Endodermal cell (in vitro differentiated cells): ENCODE measurements around the gene ASIC4. TPM values are rescaled to one million over a fixed set of nuclear protein-coding genes. Genes with fewer than 3 reads are reported as not detected.

ENCODE experiments used
- DNase-seq: peaks from one replicate; pipeline ENCODE4 v3.0.0-alpha.2; 2017
- H3K27ac ChIP-seq: 2 replicates; pipeline ENCODE4 v1.5.1; 2013; ENCODE audit warnings: mild to moderate bottlenecking, low read depth, low read length, moderate library complexity
- H3K27me3 ChIP-seq: 2 replicates; pipeline ENCODE4 v1.6.1; 2013; ENCODE audit warnings: mild to moderate bottlenecking, low read length, moderate library complexity; ENCODE audit not compliant: insufficient read depth, control insufficient read depth, poor library complexity, severe bottlenecking
- H3K36me3 ChIP-seq: 2 replicates; pipeline ENCODE4 v1.7.0; 2013; ENCODE audit warnings: mild to moderate bottlenecking, low read length, moderate library complexity; ENCODE audit not compliant: control insufficient read depth, insufficient read depth
- H3K4me1 ChIP-seq: one replicate; pipeline ENCODE4 v1.7.0; 2013; ENCODE audit warnings: low read length; ENCODE audit not compliant: control insufficient read depth, insufficient read depth
- H3K4me3 ChIP-seq: 2 replicates; pipeline ENCODE4 v1.5.1; 2013; ENCODE audit warnings: mild to moderate bottlenecking, low read length, moderate library complexity
- H3K9ac ChIP-seq: 2 replicates; pipeline ENCODE4 v1.6.1; 2013; ENCODE audit warnings: mild to moderate bottlenecking, low read length, moderate library complexity; ENCODE audit not compliant: poor library complexity, severe bottlenecking; ENCODE audit errors: extremely low read depth
- H3K9me3 ChIP-seq: 2 replicates; pipeline ENCODE4 v1.6.1; 2013; ENCODE audit warnings: mild to moderate bottlenecking, low read length, moderate library complexity; ENCODE audit not compliant: control insufficient read depth
- H3K27ac Mint-ChIP-seq: 2 replicates; pipeline ENCODE4 v1.8.0; 2020; ENCODE audit warnings: mixed read lengths
- H3K27me3 Mint-ChIP-seq: 2 replicates; pipeline ENCODE4 v1.8.0; 2021; ENCODE audit warnings: mild to moderate bottlenecking, mixed read lengths; ENCODE audit not compliant: insufficient read depth
- H3K36me3 Mint-ChIP-seq: 2 replicates; pipeline ENCODE4 v1.8.0; 2020; ENCODE audit warnings: low read depth, mixed read lengths
- H3K4me1 Mint-ChIP-seq: 2 replicates; pipeline ENCODE4 v1.8.0; 2020; ENCODE audit warnings: mixed read lengths
- H3K4me3 Mint-ChIP-seq: 2 replicates; pipeline ENCODE4 v1.8.0; 2020; ENCODE audit warnings: mild to moderate bottlenecking, moderate library complexity, mixed read lengths
- H3K9me3 Mint-ChIP-seq: 2 replicates; pipeline ENCODE4 v1.8.0; 2020; ENCODE audit warnings: mild to moderate bottlenecking, mixed read lengths
- CTCF ChIP-seq: fragments of 200-600 bp; sonication (generic); conservative IDR thresholded peaks from 2 replicates; pipeline ENCODE4 v1.5.0; 2021; ENCODE audit warnings: antibody characterized with exemption, mild to moderate bottlenecking
- WGBS, 2 experiments: methylation state at CpG; one replicate each; pipeline versions ENCODE4 v1.1.5 to v1.1.7; 2013; ENCODE audit warnings: missing lambda C conversion rate in 2 of 2, mixed read lengths in 1 of 2; ENCODE audit not compliant: insufficient coverage in 1 of 2, insufficient read length in 1 of 2; 5-methylcytosine and 5-hydroxymethylcytosine counted together
- total RNA-seq, 2 donors: library from RNA; stranded (reverse); fragmentation: NEBNext Ultra II Directional in 1 of 2; extraction: Animal tissue kit (Norgen Biotek cat#: 25700) in 1 of 2; gene quantifications; 2 replicates in 1 of 2; 3 replicates in 1 of 2; pipeline ENCODE4 v1.2.1, GENCODE V29; 2021

Gene ASIC4
- total RNA-seq, 2 donors from 2014 or later = 0.29 to 1.00 TPM

GRCh38 chr2:219570194-219570923, 56.1 kb downstream of the ASIC4 start:
- peaks cover 25% of the 10 kb centered on the region for H3K4me1 Mint-ChIP-seq
- no peaks in the 10 kb centered on the region for H3K27me3 ChIP-seq
- no peaks in the 10 kb centered on the region for H3K9me3 Mint-ChIP-seq
- H3K4me3 Mint-ChIP-seq = peak overlapping the region; percentile 63
- peak; percentile 80 for DNase-seq
- H3K4me1 ChIP-seq = no peaks in the 10 kb centered on the region
- H3K36me3 ChIP-seq = peaks cover 13% of the 10 kb centered on the region
- peaks cover 38% of the 10 kb centered on the region for H3K36me3 Mint-ChIP-seq
- TF ChIP-seq CTCF = no peak
- H3K27ac Mint-ChIP-seq = no peak overlapping the region
- peaks cover 4% of the 10 kb centered on the region for H3K27me3 Mint-ChIP-seq
- peak overlapping the region; percentile 15 for H3K9ac ChIP-seq
- H3K27ac ChIP-seq = no peak overlapping the region
- peak overlapping the region; percentile 73 for H3K4me3 ChIP-seq
- H3K9me3 ChIP-seq = no peaks in the 10 kb centered on the region
- 14 to 23% methylated on average over 37 to 95 of the region's 95 CpGs for WGBS, 2 experiments

- H3K27ac Mint-ChIP-seq = no peak overlapping the region
- Histone ChIP-seq H3K27me3 (no peaks in the 10 kb centered on the region), H3K4me3 (peak overlapping the region; percentile 73), H3K36me3 (peaks cover 13% of the 10 kb centered on the region), H3K27ac (no peak overlapping the region), H3K4me1 (no peaks in the 10 kb centered on the region), H3K9me3 (no peaks in the 10 kb centered on the region), H3K9ac (peak overlapping the region; percentile 15)
- no peak for DNase-seq
- 0% methylated on average over 8 to 51 of the region's 55 CpGs for WGBS, 2 experiments
- peak overlapping the region; percentile 63 for H3K4me3 Mint-ChIP-seq
- peaks cover 7% of the 10 kb centered on the region for H3K27me3 Mint-ChIP-seq
- TF ChIP-seq CTCF = no peak
- no peaks in the 10 kb centered on the region for H3K9me3 Mint-ChIP-seq
- H3K36me3 Mint-ChIP-seq = peaks cover 34% of the 10 kb centered on the region
- peaks cover 22% of the 10 kb centered on the region for H3K4me1 Mint-ChIP-seq
These were observed 56.6 kb downstream of the ASIC4 start for GRCh38 chr2:219570924-219571310.

- Mint-ChIP-seq H3K4me3 (peak within 1 kb of the TSS; percentile 63), H3K27me3 (peaks cover 7% of the 10 kb centered on the region), H3K4me1 (peaks cover 22% of the 10 kb centered on the region), H3K27ac (peak within 1 kb of the TSS; percentile 71), H3K36me3 (peaks cover 28% of the 10 kb centered on the region), H3K9me3 (no peaks in the 10 kb centered on the region)
- H3K4me1 ChIP-seq = no peaks in the 10 kb centered on the region
- peak within 1 kb of the TSS; percentile 44 for H3K9ac ChIP-seq
- H3K4me3 ChIP-seq = peak within 1 kb of the TSS; percentile 76
- peak within 1 kb of the TSS; percentile 34 for H3K27ac ChIP-seq
- no peaks in the 10 kb centered on the region for H3K27me3 ChIP-seq
- H3K9me3 ChIP-seq = no peaks in the 10 kb centered on the region
- WGBS, 2 experiments = 3 to 7% methylated on average over 14 to 40 of the region's 42 CpGs
- peaks cover 13% of the 10 kb centered on the region for H3K36me3 ChIP-seq
- no peak for TF ChIP-seq CTCF
- DNase-seq = peak; percentile 96
These were observed 57.3 kb downstream of the ASIC4 start, which contains the start of gene OBSL1 for GRCh38 chr2:219571311-219572236. Gene OBSL1, minus strand, starts transcription at chr2:219571539. Its CDS starts 307 bp downstream, at chr2:219571232.
